ENCODE data around the gene POTEB3. TPM values are rescaled to one million over a fixed set of nuclear protein-coding genes. Genes with fewer than 3 reads are reported as not detected.
"Not testable (repeated sequence)": the region's sequence is repeated elsewhere in the genome, so short reads cannot be mapped to it uniquely, and the experiment has no call there.

The POTEB3 gene
- total RNA-seq, 1 experiment from 2014 or later: not detected

- H3K79me2 ChIP-seq (ENCODE audit: low read depth); H3K9me3 ChIP-seq (ENCODE audit: insufficient read depth, low read depth); H3K9me2 ChIP-seq (ENCODE audit: insufficient read depth); H3K36me3 ChIP-seq (ENCODE audit: low read depth); H2AFZ ChIP-seq; H3F3A ChIP-seq (ENCODE audit: insufficient read depth, low read depth); H3K27me3 ChIP-seq (ENCODE audit: insufficient read depth, low read depth); DNase-seq; H3K4me1 ChIP-seq (replicated peaks; ENCODE audit: insufficient read depth); H3K4me3 ChIP-seq; H4K20me1 ChIP-seq (ENCODE audit: insufficient read depth); intact Hi-C loops (cut with micrococcal nuclease; ENCODE audit: unreplicated experiment); CTCF ChIA-PET; POLR2A ChIA-PET (ENCODE audit: unreplicated experiment); H3K4me2 ChIP-seq; H3K27ac ChIP-seq; BruUV-seq (replicated peaks): not testable (repeated sequence)
Observed at GRCh38 chr15:21398511-21398910, 41.8 kb downstream of the POTEB3 start.

DNA sequence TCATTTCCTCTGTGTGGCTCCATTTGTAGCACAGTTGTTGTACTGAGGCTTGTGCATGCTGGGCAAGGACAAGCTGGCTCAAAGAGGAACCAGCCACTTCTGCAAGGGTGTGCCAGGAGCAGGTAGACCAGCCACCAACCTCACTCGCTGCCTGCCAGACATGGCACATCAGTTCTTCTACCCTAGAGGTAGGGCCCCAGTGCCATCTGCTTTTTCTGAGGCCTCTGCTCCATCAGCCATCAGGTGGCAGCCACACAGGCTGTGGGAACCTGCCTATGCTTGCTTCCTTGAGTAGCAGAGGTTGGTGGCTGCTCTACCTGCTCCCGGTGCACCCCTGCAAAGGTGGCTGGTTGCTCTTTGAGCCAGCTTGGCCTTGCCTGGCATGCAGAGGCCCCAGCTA, 42.6 kb downstream of the POTEB3 start:
- H3K9me3 ChIP-seq (ENCODE audit: insufficient read depth, low read depth); H3K4me1 ChIP-seq (replicated peaks; ENCODE audit: insufficient read depth); H3K4me3 ChIP-seq; DNase-seq; H4K20me1 ChIP-seq (ENCODE audit: insufficient read depth); BruUV-seq (replicated peaks); H3K79me2 ChIP-seq (ENCODE audit: low read depth); H3K4me2 ChIP-seq; H3K27me3 ChIP-seq (ENCODE audit: insufficient read depth, low read depth); H3K36me3 ChIP-seq (ENCODE audit: low read depth); H2AFZ ChIP-seq; H3F3A ChIP-seq (ENCODE audit: insufficient read depth, low read depth); intact Hi-C loops (cut with micrococcal nuclease; ENCODE audit: unreplicated experiment); CTCF ChIA-PET; POLR2A ChIA-PET (ENCODE audit: unreplicated experiment); H3K9me2 ChIP-seq (ENCODE audit: insufficient read depth); H3K27ac ChIP-seq: not testable (repeated sequence)

DNA sequence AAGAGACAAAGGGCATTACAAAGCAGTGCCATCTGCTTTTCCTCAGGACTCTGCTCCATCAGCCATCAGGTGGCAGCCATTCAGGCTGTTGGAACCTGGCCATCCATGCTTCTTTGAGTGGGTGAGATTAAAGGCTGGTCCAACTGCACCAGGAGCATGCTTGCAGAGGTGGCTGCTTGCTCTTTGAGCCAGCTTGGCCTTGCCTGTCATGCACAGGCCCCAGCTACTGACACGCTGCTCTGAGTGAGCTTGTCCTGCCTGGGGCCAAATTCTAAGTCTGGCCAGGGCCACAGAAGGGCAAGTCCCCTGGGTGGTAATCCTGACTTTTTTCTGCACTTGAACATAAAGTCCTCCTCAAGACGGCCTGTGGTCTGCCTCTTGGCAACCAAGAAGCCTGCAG, 43.1 kb downstream of the POTEB3 start:
- H3K4me3 ChIP-seq; H3K27me3 ChIP-seq (ENCODE audit: insufficient read depth, low read depth); intact Hi-C loops (cut with micrococcal nuclease; ENCODE audit: unreplicated experiment); H3K9me3 ChIP-seq (ENCODE audit: insufficient read depth, low read depth); H3K4me1 ChIP-seq (replicated peaks; ENCODE audit: insufficient read depth); H3K9me2 ChIP-seq (ENCODE audit: insufficient read depth); H4K20me1 ChIP-seq (ENCODE audit: insufficient read depth); H3F3A ChIP-seq (ENCODE audit: insufficient read depth, low read depth); H3K36me3 ChIP-seq (ENCODE audit: low read depth); BruUV-seq (replicated peaks); H3K79me2 ChIP-seq (ENCODE audit: low read depth); POLR2A ChIA-PET (ENCODE audit: unreplicated experiment); DNase-seq; H3K27ac ChIP-seq; H2AFZ ChIP-seq; CTCF ChIA-PET; H3K4me2 ChIP-seq: not testable (repeated sequence)

DNA sequence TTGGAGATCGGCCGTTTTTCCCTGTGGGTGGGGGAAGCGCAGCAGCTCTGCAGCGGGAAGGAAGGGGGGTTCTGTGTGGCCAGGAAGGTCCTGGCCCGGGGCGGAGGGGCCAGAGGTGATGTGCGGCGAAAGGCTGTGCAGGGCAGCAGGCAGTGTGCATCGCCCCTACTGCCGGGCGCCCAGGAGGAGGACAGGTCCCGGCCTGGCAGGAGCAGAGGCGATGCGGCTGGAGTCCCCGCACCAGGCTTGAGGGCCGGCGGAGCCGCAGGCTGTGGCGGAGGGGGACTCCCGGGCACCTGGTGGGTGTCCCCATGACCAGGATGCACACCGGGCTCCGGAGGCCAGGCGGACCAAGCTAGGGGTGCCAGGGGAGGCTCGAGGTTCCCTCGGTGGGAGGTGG, 54.3 kb downstream of the POTEB3 start:
- CTCF ChIA-PET; H3K36me3 ChIP-seq (ENCODE audit: low read depth); POLR2A ChIA-PET (ENCODE audit: unreplicated experiment); H3K79me2 ChIP-seq (ENCODE audit: low read depth); intact Hi-C loops (cut with micrococcal nuclease; ENCODE audit: unreplicated experiment); H4K20me1 ChIP-seq (ENCODE audit: insufficient read depth); H2AFZ ChIP-seq; H3K27me3 ChIP-seq (ENCODE audit: insufficient read depth, low read depth); H3K4me2 ChIP-seq; H3K4me1 ChIP-seq (replicated peaks; ENCODE audit: insufficient read depth); H3K4me3 ChIP-seq; H3K9me2 ChIP-seq (ENCODE audit: insufficient read depth); H3K9me3 ChIP-seq (ENCODE audit: insufficient read depth, low read depth); H3F3A ChIP-seq (ENCODE audit: insufficient read depth, low read depth); H3K27ac ChIP-seq; BruUV-seq (replicated peaks): not testable (repeated sequence)
- DNase-seq: peak in 1 of 2 experiments; percentile 11

DNA sequence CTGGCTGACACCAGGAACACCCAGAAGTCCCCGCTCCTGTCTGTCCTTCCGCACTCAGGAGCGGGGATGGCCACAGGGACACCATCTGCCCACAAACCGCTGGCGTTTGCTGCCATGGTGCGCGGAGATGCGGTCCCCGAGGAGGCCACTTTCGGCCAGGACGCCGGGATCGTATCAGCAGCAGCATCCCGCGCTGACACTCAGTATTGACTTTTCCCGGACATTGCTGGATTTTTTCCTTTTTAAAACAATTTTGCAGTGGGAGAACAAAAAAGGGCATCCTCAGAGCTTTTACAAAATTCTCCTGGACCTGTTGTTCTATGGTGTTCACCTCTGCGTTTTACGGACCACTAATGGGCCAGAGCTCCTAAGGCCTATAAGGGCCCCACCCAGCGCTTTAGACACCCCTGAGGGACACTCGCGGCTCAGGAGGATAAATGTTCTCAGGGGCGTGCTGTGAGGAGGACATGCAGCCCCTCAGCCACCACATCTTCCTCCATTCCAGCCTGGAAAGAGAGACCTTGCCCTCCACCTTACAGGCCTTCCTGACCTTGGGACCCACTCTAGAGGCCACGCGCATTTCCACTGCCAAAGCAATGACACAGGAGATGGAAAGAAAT, 56.3 kb downstream of the POTEB3 start:
- H3K4me1 ChIP-seq (replicated peaks; ENCODE audit: insufficient read depth); DNase-seq; H3K9me2 ChIP-seq (ENCODE audit: insufficient read depth); H3K36me3 ChIP-seq (ENCODE audit: low read depth); CTCF ChIA-PET; H4K20me1 ChIP-seq (ENCODE audit: insufficient read depth); H3K27ac ChIP-seq; H2AFZ ChIP-seq; POLR2A ChIA-PET (ENCODE audit: unreplicated experiment); H3K4me3 ChIP-seq; H3K79me2 ChIP-seq (ENCODE audit: low read depth); H3K4me2 ChIP-seq; H3K27me3 ChIP-seq (ENCODE audit: insufficient read depth, low read depth); H3K9me3 ChIP-seq (ENCODE audit: insufficient read depth, low read depth); intact Hi-C loops (cut with micrococcal nuclease; ENCODE audit: unreplicated experiment); BruUV-seq (replicated peaks); H3F3A ChIP-seq (ENCODE audit: insufficient read depth, low read depth): not testable (repeated sequence)

DNA sequence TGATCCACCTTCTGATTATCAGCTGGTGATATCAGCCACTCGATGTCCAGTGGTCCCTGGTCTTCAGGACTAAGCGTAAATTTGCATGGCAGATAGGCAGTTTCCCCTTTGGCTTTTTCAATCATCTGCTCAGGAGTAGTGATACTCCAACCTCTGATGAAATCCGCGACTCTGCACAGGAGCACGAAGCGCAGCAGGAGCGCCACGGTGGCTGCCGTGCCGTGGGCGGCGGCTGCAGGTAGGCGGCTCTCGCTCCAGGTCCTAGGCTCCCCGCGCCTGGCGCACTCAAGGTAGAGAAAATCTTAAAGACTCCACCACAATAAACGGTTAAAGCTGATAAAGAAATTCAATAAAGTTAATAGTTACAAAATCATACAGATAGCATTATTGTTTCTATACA, 66.6 kb downstream of the POTEB3 start:
- H3K9me2 ChIP-seq (ENCODE audit: insufficient read depth); intact Hi-C loops (cut with micrococcal nuclease; ENCODE audit: unreplicated experiment); H3K4me2 ChIP-seq; H3K27ac ChIP-seq; H3K27me3 ChIP-seq (ENCODE audit: insufficient read depth, low read depth); H3K4me1 ChIP-seq (replicated peaks; ENCODE audit: insufficient read depth); H3K36me3 ChIP-seq (ENCODE audit: low read depth); H3K4me3 ChIP-seq; BruUV-seq (replicated peaks); H2AFZ ChIP-seq; POLR2A ChIA-PET (ENCODE audit: unreplicated experiment); CTCF ChIA-PET; DNase-seq; H4K20me1 ChIP-seq (ENCODE audit: insufficient read depth); H3K9me3 ChIP-seq (ENCODE audit: insufficient read depth, low read depth); H3K79me2 ChIP-seq (ENCODE audit: low read depth); H3F3A ChIP-seq (ENCODE audit: insufficient read depth, low read depth): not testable (repeated sequence)

DNA sequence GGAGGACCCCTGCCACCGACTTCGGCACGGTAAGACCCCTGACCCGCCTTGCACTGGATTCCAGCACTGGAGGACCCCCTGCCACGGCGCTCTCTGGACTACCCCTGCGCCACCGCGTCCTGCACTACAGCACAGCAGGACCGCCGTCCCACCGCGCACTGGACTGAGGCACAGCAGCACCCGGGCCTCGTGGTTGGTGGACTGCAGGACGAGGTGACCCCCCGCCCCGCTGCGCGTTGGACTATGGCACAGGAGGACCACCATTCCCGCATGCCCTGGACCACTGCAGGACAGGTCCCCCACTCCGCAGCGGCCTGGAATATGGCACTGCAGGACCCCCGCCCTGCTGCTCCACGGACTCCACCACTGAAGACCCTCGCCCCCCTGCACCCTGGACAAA, 71.1 kb downstream of the POTEB3 start:
- H3K4me3 ChIP-seq; H3K36me3 ChIP-seq (ENCODE audit: low read depth); H4K20me1 ChIP-seq (ENCODE audit: insufficient read depth); H3F3A ChIP-seq (ENCODE audit: insufficient read depth, low read depth); H3K9me2 ChIP-seq (ENCODE audit: insufficient read depth); H2AFZ ChIP-seq; H3K4me2 ChIP-seq; CTCF ChIA-PET; H3K79me2 ChIP-seq (ENCODE audit: low read depth); DNase-seq; H3K27ac ChIP-seq; intact Hi-C loops (cut with micrococcal nuclease; ENCODE audit: unreplicated experiment); H3K9me3 ChIP-seq (ENCODE audit: insufficient read depth, low read depth); POLR2A ChIA-PET (ENCODE audit: unreplicated experiment); BruUV-seq (replicated peaks); H3K4me1 ChIP-seq (replicated peaks; ENCODE audit: insufficient read depth); H3K27me3 ChIP-seq (ENCODE audit: insufficient read depth, low read depth): not testable (repeated sequence)

DNA sequence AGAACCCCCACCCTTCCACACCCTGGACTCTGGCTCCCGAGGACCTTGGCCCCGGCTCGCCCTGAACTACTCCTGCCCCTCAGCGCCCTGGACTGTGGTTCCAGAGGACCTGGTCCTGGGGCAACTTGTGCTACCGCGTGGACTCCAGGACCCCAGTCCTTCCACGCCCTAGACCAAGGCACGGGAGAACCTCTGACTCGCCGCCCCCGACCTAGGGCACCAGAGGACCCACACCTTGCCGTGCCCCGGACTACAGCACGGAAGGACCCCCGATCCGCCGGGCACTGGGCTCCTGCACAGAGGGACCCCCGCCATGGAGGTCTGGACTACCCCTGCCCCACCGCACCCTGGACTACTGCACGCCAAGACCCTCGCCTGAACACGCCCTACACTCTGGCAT, 71.7 kb downstream of the POTEB3 start:
- H3K4me3 ChIP-seq; H3K36me3 ChIP-seq (ENCODE audit: low read depth); DNase-seq; POLR2A ChIA-PET (ENCODE audit: unreplicated experiment); H3K79me2 ChIP-seq (ENCODE audit: low read depth); H3K27me3 ChIP-seq (ENCODE audit: insufficient read depth, low read depth); H4K20me1 ChIP-seq (ENCODE audit: insufficient read depth); H2AFZ ChIP-seq; H3K27ac ChIP-seq; H3K9me2 ChIP-seq (ENCODE audit: insufficient read depth); H3K9me3 ChIP-seq (ENCODE audit: insufficient read depth, low read depth); H3K4me1 ChIP-seq (replicated peaks; ENCODE audit: insufficient read depth); H3F3A ChIP-seq (ENCODE audit: insufficient read depth, low read depth); BruUV-seq (replicated peaks); CTCF ChIA-PET; intact Hi-C loops (cut with micrococcal nuclease; ENCODE audit: unreplicated experiment); H3K4me2 ChIP-seq: not testable (repeated sequence)
